Endothelial cell of umbilical vein (primary cell): ENCODE measurements around the gene LRP1-AS. TPM values are rescaled to one million over a fixed set of nuclear protein-coding genes. Genes with fewer than 3 reads are reported as not detected.

Source experiments
- BruUV-seq: library from RNA; stranded (reverse); fragments of 400-500 nt; replicated peaks from 2 replicates; lab custom pipeline; 2021; lab: Mats Ljungman, UMichigan
- CTCF ChIA-PET: fragments of 300-600, 350-600 bp; sonication (Branson Sonifier 250); formaldehyde crosslinking; loops from one replicate; lab custom pipeline; 2021; ENCODE audit warnings: antibody characterized with exemption, inconsistent platforms; lab: Charles Lee
- POLR2A ChIA-PET: fragments of 300-600, 350-600 bp; sonication (Branson Sonifier 250); formaldehyde crosslinking; loops from one replicate; lab custom pipeline; 2021; ENCODE audit warnings: antibody characterized with exemption, inconsistent platforms; lab: Charles Lee
- DNase-seq: peaks from one replicate; pipeline ENCODE4 v3.0.0-alpha.2; 2011; ENCODE audit warnings: low read depth, low spot score
- FAIRE-seq: peaks from 2 replicates; lab custom pipeline; 2011; peaks lifted over from hg19 to GRCh38; lab: Jason Lieb, UNC
- H2AFZ ChIP-seq: 2 replicates; pipeline ENCODE4 v1.6.0; 2012; ENCODE audit warnings: low read depth, low read length, control low read depth, inconsistent platforms
- H3K27ac ChIP-seq: 2 replicates; pipeline ENCODE4 v1.5.1; 2011; ENCODE audit warnings: low read depth, mild to moderate bottlenecking, control low read depth, low read length, moderate library complexity; ENCODE audit not compliant: insufficient read depth
- H3K27me3 ChIP-seq, 2 experiments: 2 replicates each; pipeline versions ENCODE4 v1.6.0 to v1.6.1; 2011; ENCODE audit warnings: low read length in 2 of 2, mixed read lengths in 1 of 2; ENCODE audit not compliant: control insufficient read depth in 2 of 2, insufficient read depth in 2 of 2
- H3K36me3 ChIP-seq, 2 experiments: 2 replicates in 1 of 2; 3 replicates in 1 of 2; pipeline ENCODE4 v1.5.1; 2011; ENCODE audit warnings: low read length in 2 of 2, mild to moderate bottlenecking in 1 of 2, moderate library complexity in 1 of 2; ENCODE audit not compliant: control insufficient read depth in 2 of 2, insufficient read depth in 2 of 2; ENCODE audit errors: extremely low read depth in 1 of 2
- H3K4me1 ChIP-seq: 3 replicates; pipeline ENCODE4 v1.5.1; 2011; ENCODE audit warnings: mild to moderate bottlenecking, low read length; ENCODE audit not compliant: control insufficient read depth, insufficient read depth; ENCODE audit errors: extremely low read depth
- H3K4me2 ChIP-seq: 2 replicates; pipeline ENCODE4 v1.6.1; 2011; ENCODE audit warnings: low read length, control low read depth, mixed read lengths; ENCODE audit not compliant: insufficient read depth
- H3K4me3 ChIP-seq, 3 experiments: fragments of 200-600 bp in 1 of 3; sonication (generic), shearing (Covaris generic) in 1 of 3; replicated peaks in 1 of 3; 2 replicates each; pipeline ENCODE4 v1.5.1; 2011 to 2016; ENCODE audit warnings: control low read depth in 3 of 3, low read length in 3 of 3, mild to moderate bottlenecking in 2 of 3, inconsistent platforms in 1 of 3, low read depth in 1 of 3, moderate library complexity in 1 of 3; ENCODE audit not compliant: insufficient read depth in 1 of 3
- H3K79me2 ChIP-seq: 2 replicates; pipeline ENCODE4 v1.6.0; 2012; ENCODE audit warnings: low read length, inconsistent platforms; ENCODE audit not compliant: control insufficient read depth, insufficient read depth
- H3K9ac ChIP-seq: replicated peaks from 2 replicates; pipeline ENCODE3; 2011; ENCODE audit warnings: low read length, control low read depth; ENCODE audit not compliant: insufficient read depth; ENCODE audit errors: extremely low read depth
- H3K9me1 ChIP-seq: replicated peaks from 3 replicates; pipeline ENCODE4 v1.6.0; 2011; ENCODE audit warnings: mild to moderate bottlenecking, low read length; ENCODE audit not compliant: control insufficient read depth, insufficient read depth; ENCODE audit errors: extremely low read depth
- H3K9me3 ChIP-seq: replicated peaks from 2 replicates; pipeline ENCODE4 v1.5.1; 2012; ENCODE audit warnings: low read length, inconsistent platforms; ENCODE audit not compliant: control insufficient read depth, insufficient read depth
- H4K20me1 ChIP-seq: replicated peaks from 2 replicates; pipeline ENCODE3; 2011; ENCODE audit warnings: mild to moderate bottlenecking, low read length; ENCODE audit not compliant: control insufficient read depth, insufficient read depth; ENCODE audit errors: extremely low read depth
- CTCF ChIP-seq, 2 donors: IDR thresholded peaks; 1 replicate in 1 of 2; 2 replicates in 1 of 2; pipeline ENCODE4 v1.5.1; 2011; ENCODE audit warnings: low read length in 2 of 2, mild to moderate bottlenecking in 2 of 2, moderate library complexity in 2 of 2, control low read depth in 1 of 2, inconsistent platforms in 1 of 2, low read depth in 1 of 2; ENCODE audit not compliant: insufficient read depth in 1 of 2; ENCODE audit errors: extremely low read depth in 1 of 2
- EZH2 ChIP-seq: IDR thresholded peaks from 2 replicates; pipeline ENCODE4 v1.6.1; 2012; ENCODE audit warnings: borderline replicate concordance, low read depth, mild to moderate bottlenecking, moderate library complexity, low read length, inconsistent platforms; ENCODE audit not compliant: severe bottlenecking
- FOS ChIP-seq: IDR thresholded peaks from 2 replicates; pipeline ENCODE4 v1.6.1; 2011; ENCODE audit warnings: mild to moderate bottlenecking, low read length, moderate library complexity, borderline replicate concordance; ENCODE audit not compliant: insufficient read depth
- GATA2 ChIP-seq: IDR thresholded peaks from 2 replicates; pipeline ENCODE4 v1.7.0; 2011; ENCODE audit warnings: low read depth, mild to moderate bottlenecking, moderate library complexity, mixed read lengths, low read length; ENCODE audit not compliant: insufficient read length, insufficient read depth
- JUN ChIP-seq: IDR thresholded peaks from 2 replicates; pipeline ENCODE4 v1.6.1; 2011; ENCODE audit warnings: borderline replicate concordance, low read depth; ENCODE audit not compliant: insufficient read length, insufficient read depth
- MAX ChIP-seq: IDR thresholded peaks from 2 replicates; pipeline ENCODE4 v1.6.1; 2011; ENCODE audit not compliant: insufficient read depth, insufficient read length
- MYC ChIP-seq: IDR thresholded peaks from one replicate; pipeline ENCODE4 v1.6.1; 2011; ENCODE audit warnings: mild to moderate bottlenecking, low read depth, low read length
- POLR2A ChIP-seq: IDR thresholded peaks from 2 replicates; pipeline ENCODE4 v1.6.1; 2012; ENCODE audit warnings: low read depth, mild to moderate bottlenecking, control low read depth, low read length
- POLR2AphosphoS5 ChIP-seq: IDR thresholded peaks from 2 replicates; pipeline ENCODE4 v1.6.1; 2012; ENCODE audit warnings: low read depth, mild to moderate bottlenecking, control low read depth, low read length, moderate library complexity; ENCODE audit not compliant: insufficient read depth
- dilution Hi-C: fragments of 300-500 bp; cut with MboI; formaldehyde crosslinking; loops from one replicate; pipeline ENCODE4 v1.15.0; 2019; ENCODE audit warnings: low sequenced_read_pairs; ENCODE audit not compliant: extremely low pct_ligation_motif_present
- intact Hi-C: fragments of 100-400 bp; cut with micrococcal nuclease; formaldehyde crosslinking; loops from one replicate; pipeline ENCODE4 v1.10.0; 2022
- polyA plus RNA-seq, 4 experiments: library from polyadenylated mRNA; depleted of rRNA in 3 of 4; stranded (reverse) in 3 of 4; unstranded in 1 of 4; fragments of >200 nt; gene quantifications; 2 replicates each; pipeline versions ENCODE4 v1.2.1 to v1.2.3, GENCODE V29; 2011 to 2012; ENCODE audit warnings: missing spikeins in 1 of 4
- total RNA-seq: library from RNA; stranded (reverse); gene quantifications from 2 replicates; pipeline ENCODE4 v1.2.3, GENCODE V29; 2021

Gene LRP1-AS
- total and polyA plus RNA-seq, 2 donors (not counting 3 experiments of a cell fraction or from before 2014, with no cell fraction given) = not detected

GRCh38 chr12:57159311-57159710 lies 11.9 kb upstream of the LRP1-AS start:
- Histone ChIP-seq H3K9me3 (no peaks in the 10 kb centered on the region), H3K4me3 (no peak overlapping the region), H3K27me3 (no peaks in the 10 kb centered on the region), H3K36me3 (no peaks in the 10 kb centered on the region), H3K27ac (no peak overlapping the region), H3K9ac (no peak overlapping the region), H3K4me2 (no peak overlapping the region), H2AFZ (no peak overlapping the region), H3K79me2 (no peaks in the 10 kb centered on the region), H4K20me1 (no peaks in the 10 kb centered on the region), H3K9me1 (no peaks in the 10 kb centered on the region), H3K4me1 (no peaks in the 10 kb centered on the region)
- DNase-seq = no peak
- CTCF ChIA-PET = interaction anchor here (1.1 kb wide), 2 partner anchors 14 to 17 kb away, joined by 4 read pairs; no protein-coding TSS in a partner anchor
- no TSS peak for BruUV-seq
- intact Hi-C loops = no loop called here
- FAIRE-seq = no peak
- dilution Hi-C loops = no loop called here
- no peak for TF ChIP-seq GATA2
- POLR2A ChIA-PET = no interaction called here

GRCh38 chr12:57158665-57159064 lies 11.2 kb upstream of the LRP1-AS start:
- H3K4me2 ChIP-seq = no peak overlapping the region
- H2AFZ ChIP-seq = no peak overlapping the region
- H3K4me1 ChIP-seq = no peaks in the 10 kb centered on the region
- POLR2A ChIA-PET = no interaction called here
- no peak overlapping the region for H3K27ac ChIP-seq
- no TSS peak for BruUV-seq
- no peaks in the 10 kb centered on the region for H3K9me1 ChIP-seq
- no peaks in the 10 kb centered on the region for H3K36me3 ChIP-seq
- no peak overlapping the region for H3K4me3 ChIP-seq
- H3K9ac ChIP-seq = no peak overlapping the region
- TF ChIP-seq POLR2AphosphoS5 (no peak), POLR2A (no peak), FOS (no peak), JUN (no peak), MAX (no peak), MYC (no peak), EZH2 (no peak), CTCF (IDR thresholded peaks at IDR 0.05; ENCODE audit: extremely low read depth in 1 of 2, insufficient read depth in 1 of 2, low read depth in 1 of 2, low read length in 2 of 2) (no peak), GATA2 (no peak)
- intact Hi-C loops (no loop called here), dilution Hi-C loops (no loop called here)
- H3K9me3 ChIP-seq = no peaks in the 10 kb centered on the region
- no peak for FAIRE-seq
- H3K27me3 ChIP-seq = no peaks in the 10 kb centered on the region
- no peaks in the 10 kb centered on the region for H3K79me2 ChIP-seq
- DNase-seq = no peak
- CTCF ChIA-PET = interaction anchor here (1.1 kb wide), 2 partner anchors 15 to 17 kb away, joined by 4 read pairs; no protein-coding TSS in a partner anchor
- no peaks in the 10 kb centered on the region for H4K20me1 ChIP-seq
